ENCODE data around the gene EPB41L2.

DNA sequence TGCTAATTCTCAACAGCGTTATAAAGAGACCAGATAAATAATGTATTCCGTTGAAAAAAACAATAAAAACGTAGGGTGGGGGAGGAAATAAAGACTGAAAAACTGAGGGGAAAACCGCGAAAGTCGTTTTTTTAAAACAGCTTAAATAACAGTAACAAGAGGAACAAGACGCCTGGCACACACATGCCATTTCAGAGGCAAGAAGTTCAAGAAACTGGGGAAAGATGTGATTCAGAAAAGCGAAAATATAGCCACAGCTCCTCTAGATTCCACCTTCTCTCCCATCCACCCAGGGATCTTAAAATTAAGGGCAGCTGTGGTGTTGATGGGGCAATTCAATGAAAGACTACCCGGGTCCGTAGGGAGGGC is 1.3 kb downstream of the EPB41L2 start:
- TF ChIP-seq, protein P1, sequence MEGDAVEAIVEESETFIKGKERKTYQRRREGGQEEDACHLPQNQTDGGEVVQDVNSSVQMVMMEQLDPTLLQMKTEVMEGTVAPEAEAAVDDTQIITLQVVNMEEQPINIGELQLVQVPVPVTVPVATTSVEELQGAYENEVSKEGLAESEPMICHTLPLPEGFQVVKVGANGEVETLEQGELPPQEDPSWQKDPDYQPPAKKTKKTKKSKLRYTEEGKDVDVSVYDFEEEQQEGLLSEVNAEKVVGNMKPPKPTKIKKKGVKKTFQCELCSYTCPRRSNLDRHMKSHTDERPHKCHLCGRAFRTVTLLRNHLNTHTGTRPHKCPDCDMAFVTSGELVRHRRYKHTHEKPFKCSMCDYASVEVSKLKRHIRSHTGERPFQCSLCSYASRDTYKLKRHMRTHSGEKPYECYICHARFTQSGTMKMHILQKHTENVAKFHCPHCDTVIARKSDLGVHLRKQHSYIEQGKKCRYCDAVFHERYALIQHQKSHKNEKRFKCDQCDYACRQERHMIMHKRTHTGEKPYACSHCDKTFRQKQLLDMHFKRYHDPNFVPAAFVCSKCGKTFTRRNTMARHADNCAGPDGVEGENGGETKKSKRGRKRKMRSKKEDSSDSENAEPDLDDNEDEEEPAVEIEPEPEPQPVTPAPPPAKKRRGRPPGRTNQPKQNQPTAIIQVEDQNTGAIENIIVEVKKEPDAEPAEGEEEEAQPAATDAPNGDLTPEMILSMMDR (IDR thresholded peaks at IDR 0.05), result no peak
- no peak for TF ChIP-seq POLR2A (IDR thresholded peaks at IDR 0.05)
